HEK293 (cell line): ENCODE results near the gene SYNDIG1.

Experiments used
- CTCF ChIA-PET: fragments of 350-600 bp; formaldehyde crosslinking; extraction: SDS; loops from one replicate; lab custom pipeline; 2021; ENCODE audit warnings: antibody characterized with exemption; lab: Yijun Ruan, JAX
- POLR2A ChIA-PET: fragments of 300-600 bp; formaldehyde crosslinking; extraction: SDS; loops from one replicate; lab custom pipeline; 2020; ENCODE audit warnings: antibody characterized with exemption, inconsistent platforms; lab: Yijun Ruan, JAX
- H3K27ac ChIP-seq: fragments of 200-500 bp; sonication (Bioruptor generic); 2 replicates; pipeline ENCODE4 v1.5.1; 2014; ENCODE audit warnings: low read depth, low read length, control low read depth, inconsistent platforms; ENCODE audit errors: extremely low read depth
- H3K36me3 ChIP-seq, 2 experiments: fragments of 200-500 bp in 1 of 2; sonication (Bioruptor generic) in 1 of 2; 1 replicate in 1 of 2; 2 replicates in 1 of 2; pipeline ENCODE4 v1.5.1; 2014 to 2017; ENCODE audit warnings: inconsistent platforms in 2 of 2, low read length in 2 of 2; ENCODE audit not compliant: control insufficient read depth in 2 of 2, insufficient read depth in 1 of 2
- H3K4me1 ChIP-seq: fragments of 200-500 bp; sonication (Bioruptor generic); 2 replicates; pipeline ENCODE4 v1.5.1; 2014; ENCODE audit warnings: mild to moderate bottlenecking, low read length, inconsistent platforms; ENCODE audit not compliant: control insufficient read depth, insufficient read depth
- H3K4me3 ChIP-seq: 2 replicates; pipeline ENCODE4 v1.5.1; 2011; ENCODE audit warnings: low read depth, mild to moderate bottlenecking, control low read depth, low read length, moderate library complexity
- H3K9me3 ChIP-seq: fragments of 200-500 bp; sonication (Bioruptor generic); 2 replicates; pipeline ENCODE4 v1.5.1; 2014; ENCODE audit warnings: low read depth, low read length, inconsistent platforms; ENCODE audit not compliant: control insufficient read depth, insufficient read depth
- BCL6B ChIP-seq: fragments of 450-650 bp; formaldehyde crosslinking; IDR thresholded peaks from 2 replicates; pipeline ENCODE4 v1.5.1; 2017; ENCODE audit warnings: missing biosample characterization, missing genetic modification characterization
- HOXD13 ChIP-seq: sonication (generic); formaldehyde crosslinking; IDR thresholded peaks from 2 replicates; pipeline ENCODE4 v1.8.0; 2022; ENCODE audit warnings: missing genetic modification reagents, borderline replicate concordance
- KLF1 ChIP-seq: fragments of 450-650 bp; formaldehyde crosslinking; IDR thresholded peaks from 2 replicates; pipeline ENCODE4 v1.5.1; 2016; ENCODE audit warnings: missing biosample characterization, missing genetic modification characterization
- KLF9 ChIP-seq: fragments of 450-650 bp; formaldehyde crosslinking; IDR thresholded peaks from 2 replicates; pipeline ENCODE4 v1.5.1; 2016; ENCODE audit warnings: missing biosample characterization, missing genetic modification characterization, low read depth
- SP7 ChIP-seq: fragments of 450-650 bp; formaldehyde crosslinking; IDR thresholded peaks from 2 replicates; pipeline ENCODE4 v1.5.1; 2016; ENCODE audit warnings: missing biosample characterization, missing genetic modification characterization
- ZBTB1 ChIP-seq: fragments of 450-650 bp; formaldehyde crosslinking; IDR thresholded peaks from 2 replicates; pipeline ENCODE4 v1.5.1; 2016; ENCODE audit warnings: missing biosample characterization, missing genetic modification characterization
- ZBTB21 ChIP-seq: fragments of 450-650 bp; formaldehyde crosslinking; IDR thresholded peaks from 2 replicates; pipeline ENCODE4 v1.5.1; 2017; ENCODE audit warnings: missing biosample characterization, missing genetic modification characterization
- ZNF132 ChIP-seq: fragments of 450-650 bp; formaldehyde crosslinking; IDR thresholded peaks from 2 replicates; pipeline ENCODE4 v1.5.1; 2017; ENCODE audit warnings: missing biosample characterization, missing genetic modification characterization, borderline replicate concordance
- ZNF169 ChIP-seq: fragments of 450-650 bp; formaldehyde crosslinking; IDR thresholded peaks from 2 replicates; pipeline ENCODE4 v1.5.1; 2016; ENCODE audit warnings: missing biosample characterization, missing genetic modification characterization
- ZNF19 ChIP-seq: fragments of 450-650 bp; formaldehyde crosslinking; IDR thresholded peaks from 2 replicates; pipeline ENCODE4; 2016; ENCODE audit warnings: missing biosample characterization, missing genetic modification characterization, low read depth
- ZNF335 ChIP-seq: fragments of 450-650 bp; formaldehyde crosslinking; conservative IDR thresholded peaks from 2 replicates; pipeline ENCODE4 v1.5.1; 2016; ENCODE audit warnings: missing biosample characterization, missing genetic modification characterization
- ZNF530 ChIP-seq: fragments of 450-650 bp; formaldehyde crosslinking; IDR thresholded peaks from 2 replicates; pipeline ENCODE4 v1.5.1; 2016; ENCODE audit warnings: low read depth, missing biosample characterization, missing genetic modification characterization
- ZNF548 ChIP-seq: fragments of 450-650 bp; formaldehyde crosslinking; IDR thresholded peaks from 2 replicates; pipeline ENCODE4 v1.5.1; 2016; ENCODE audit warnings: missing biosample characterization, missing genetic modification characterization
- ZNF623 ChIP-seq: fragments of 450-650 bp; formaldehyde crosslinking; IDR thresholded peaks from 2 replicates; pipeline ENCODE4 v1.5.1; 2016; ENCODE audit warnings: missing biosample characterization, missing genetic modification characterization
- ZNF658 ChIP-seq: fragments of 450-650 bp; formaldehyde crosslinking; IDR thresholded peaks from 2 replicates; pipeline ENCODE4; 2016; ENCODE audit warnings: missing biosample characterization, missing genetic modification characterization
- ZNF701 ChIP-seq: fragments of 450-650 bp; formaldehyde crosslinking; IDR thresholded peaks from 2 replicates; pipeline ENCODE4 v1.5.1; 2016; ENCODE audit warnings: missing biosample characterization, missing genetic modification characterization
- ZNF785 ChIP-seq: fragments of 450-650 bp; formaldehyde crosslinking; IDR thresholded peaks from 2 replicates; pipeline ENCODE4 v1.5.1; 2016; ENCODE audit warnings: missing biosample characterization, missing genetic modification characterization
- ZSCAN4 ChIP-seq: fragments of 450-650 bp; formaldehyde crosslinking; IDR thresholded peaks from 2 replicates; pipeline ENCODE4 v1.5.1; 2017; ENCODE audit warnings: missing biosample characterization, missing genetic modification characterization
- TF ChIP-seq, protein P1 (sequence below): fragments of 450-650 bp; formaldehyde crosslinking; IDR thresholded peaks from 2 replicates; pipeline ENCODE4; 2016; ENCODE audit warnings: missing biosample characterization, missing genetic modification characterization
- TF ChIP-seq, protein P2 (sequence below): fragments of 450-650 bp; formaldehyde crosslinking; IDR thresholded peaks from 2 replicates; pipeline ENCODE4 v1.5.1; 2016; ENCODE audit warnings: missing biosample characterization, missing genetic modification characterization
- TF ChIP-seq, protein P3 (sequence below): fragments of 450-650 bp; formaldehyde crosslinking; IDR thresholded peaks from 2 replicates; pipeline ENCODE4 v1.5.1; 2017; ENCODE audit warnings: missing biosample characterization, missing genetic modification characterization

The SYNDIG1 gene

DNA sequence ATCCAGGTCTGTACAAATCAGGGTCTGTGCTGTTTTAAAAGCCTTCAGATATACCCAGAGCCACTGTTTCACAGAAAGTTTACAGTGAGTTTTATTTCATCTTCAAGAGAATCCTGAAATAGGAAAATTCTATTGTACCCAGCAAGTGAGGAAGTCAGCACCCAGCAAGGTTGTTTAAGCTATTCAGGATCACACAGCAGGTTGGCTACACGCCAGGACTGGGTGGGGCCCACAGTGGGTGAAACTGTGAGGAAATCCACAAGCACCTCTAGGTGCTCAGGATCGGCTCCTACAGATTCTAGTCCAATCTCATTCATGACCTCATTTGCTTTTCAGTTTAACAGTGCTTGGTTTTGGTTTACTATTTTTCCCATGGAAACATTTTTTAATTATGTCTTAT is 128.9 kb downstream of the SYNDIG1 start (continued):
- TF ChIP-seq HOXD13 (CRISPR knock-in tag), result no peak
- no peak for TF ChIP-seq KLF9 (tag by site-specific recombination)
- TF ChIP-seq, all 188 proteins: peak for 0

GRCh38 chr20:24598996-24599395 is 129.6 kb downstream of the SYNDIG1 start:
- CTCF ChIA-PET, result no interaction called here
- TF ChIP-seq ZNF530 (tag by site-specific recombination), result no peak
- POLR2A ChIA-PET, result no interaction called here
- Histone ChIP-seq H3K4me3 (no peak overlapping the region), H3K4me1 (no peaks in the 10 kb centered on the region), H3K27ac (no peak overlapping the region), H3K9me3 (no peaks in the 10 kb centered on the region), H3K36me3 (no peaks in the 10 kb centered on the region)

- Histone ChIP-seq H3K4me1 (no peaks in the 10 kb centered on the region), H3K27ac (no peak overlapping the region), H3K4me3 (no peak overlapping the region), H3K36me3 (no peaks in the 10 kb centered on the region), H3K9me3 (no peaks in the 10 kb centered on the region)
- POLR2A ChIA-PET, result no interaction called here
- CTCF ChIA-PET, result interaction anchor here (0.7 to 1.2 kb wide), 3 partner anchors 8 to 70 kb away, joined by 3 to 5 read pairs (median 3); no protein-coding TSS in a partner anchor
- TF ChIP-seq, protein P1, sequence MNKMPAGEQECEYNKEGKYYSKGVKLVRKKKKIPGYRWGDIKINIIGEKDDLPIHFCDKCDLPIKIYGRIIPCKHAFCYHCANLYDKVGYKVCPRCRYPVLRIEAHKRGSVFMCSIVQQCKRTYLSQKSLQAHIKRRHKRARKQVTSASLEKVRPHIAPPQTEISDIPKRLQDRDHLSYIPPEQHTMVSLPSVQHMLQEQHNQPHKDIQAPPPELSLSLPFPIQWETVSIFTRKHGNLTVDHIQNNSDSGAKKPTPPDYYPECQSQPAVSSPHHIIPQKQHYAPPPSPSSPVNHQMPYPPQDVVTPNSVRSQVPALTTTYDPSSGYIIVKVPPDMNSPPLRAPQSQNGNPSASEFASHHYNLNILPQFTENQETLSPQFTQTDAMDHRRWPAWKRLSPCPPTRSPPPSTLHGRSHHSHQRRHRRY (tag by site-specific recombination), result no peak
Observed at GRCh38 chr20:24600012-24600411, 130.6 kb downstream of the SYNDIG1 start.

- TF ChIP-seq ZNF658, result no peak
- TF ChIP-seq SP7 (tag by site-specific recombination), result no peak
- no peak for TF ChIP-seq ZSCAN4
- TF ChIP-seq ZNF19 (tag by site-specific recombination), result no peak
- TF ChIP-seq ZBTB1 (tag by site-specific recombination), result no peak
- TF ChIP-seq, protein P2, sequence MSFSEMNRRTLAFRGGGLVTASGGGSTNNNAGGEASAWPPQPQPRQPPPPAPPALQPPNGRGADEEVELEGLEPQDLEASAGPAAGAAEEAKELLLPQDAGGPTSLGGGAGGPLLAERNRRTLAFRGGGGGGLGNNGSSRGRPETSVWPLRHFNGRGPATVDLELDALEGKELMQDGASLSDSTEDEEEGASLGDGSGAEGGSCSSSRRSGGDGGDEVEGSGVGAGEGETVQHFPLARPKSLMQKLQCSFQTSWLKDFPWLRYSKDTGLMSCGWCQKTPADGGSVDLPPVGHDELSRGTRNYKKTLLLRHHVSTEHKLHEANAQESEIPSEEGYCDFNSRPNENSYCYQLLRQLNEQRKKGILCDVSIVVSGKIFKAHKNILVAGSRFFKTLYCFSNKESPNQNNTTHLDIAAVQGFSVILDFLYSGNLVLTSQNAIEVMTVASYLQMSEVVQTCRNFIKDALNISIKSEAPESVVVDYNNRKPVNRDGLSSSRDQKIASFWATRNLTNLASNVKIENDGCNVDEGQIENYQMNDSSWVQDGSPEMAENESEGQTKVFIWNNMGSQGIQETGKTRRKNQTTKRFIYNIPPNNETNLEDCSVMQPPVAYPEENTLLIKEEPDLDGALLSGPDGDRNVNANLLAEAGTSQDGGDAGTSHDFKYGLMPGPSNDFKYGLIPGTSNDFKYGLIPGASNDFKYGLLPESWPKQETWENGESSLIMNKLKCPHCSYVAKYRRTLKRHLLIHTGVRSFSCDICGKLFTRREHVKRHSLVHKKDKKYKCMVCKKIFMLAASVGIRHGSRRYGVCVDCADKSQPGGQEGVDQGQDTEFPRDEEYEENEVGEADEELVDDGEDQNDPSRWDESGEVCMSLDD (tag by site-specific recombination), result no peak
- no peak for TF ChIP-seq BCL6B (tag by site-specific recombination)
- no peak for TF ChIP-seq ZNF623 (tag by site-specific recombination)
- no peak for TF ChIP-seq KLF1 (tag by site-specific recombination)
- no peak for TF ChIP-seq ZNF785 (tag by site-specific recombination)
- TF ChIP-seq ZNF169 (tag by site-specific recombination), result no peak
- TF ChIP-seq ZNF701 (tag by site-specific recombination), result no peak
- no peak for TF ChIP-seq ZNF132 (tag by site-specific recombination)
- no peak for TF ChIP-seq ZNF335 (tag by site-specific recombination)
- TF ChIP-seq ZBTB21 (tag by site-specific recombination), result no peak
- TF ChIP-seq ZNF548, result no peak
- TF ChIP-seq, protein P3, sequence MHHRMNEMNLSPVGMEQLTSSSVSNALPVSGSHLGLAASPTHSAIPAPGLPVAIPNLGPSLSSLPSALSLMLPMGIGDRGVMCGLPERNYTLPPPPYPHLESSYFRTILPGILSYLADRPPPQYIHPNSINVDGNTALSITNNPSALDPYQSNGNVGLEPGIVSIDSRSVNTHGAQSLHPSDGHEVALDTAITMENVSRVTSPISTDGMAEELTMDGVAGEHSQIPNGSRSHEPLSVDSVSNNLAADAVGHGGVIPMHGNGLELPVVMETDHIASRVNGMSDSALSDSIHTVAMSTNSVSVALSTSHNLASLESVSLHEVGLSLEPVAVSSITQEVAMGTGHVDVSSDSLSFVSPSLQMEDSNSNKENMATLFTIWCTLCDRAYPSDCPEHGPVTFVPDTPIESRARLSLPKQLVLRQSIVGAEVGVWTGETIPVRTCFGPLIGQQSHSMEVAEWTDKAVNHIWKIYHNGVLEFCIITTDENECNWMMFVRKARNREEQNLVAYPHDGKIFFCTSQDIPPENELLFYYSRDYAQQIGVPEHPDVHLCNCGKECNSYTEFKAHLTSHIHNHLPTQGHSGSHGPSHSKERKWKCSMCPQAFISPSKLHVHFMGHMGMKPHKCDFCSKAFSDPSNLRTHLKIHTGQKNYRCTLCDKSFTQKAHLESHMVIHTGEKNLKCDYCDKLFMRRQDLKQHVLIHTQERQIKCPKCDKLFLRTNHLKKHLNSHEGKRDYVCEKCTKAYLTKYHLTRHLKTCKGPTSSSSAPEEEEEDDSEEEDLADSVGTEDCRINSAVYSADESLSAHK (tag by site-specific recombination), result no peak
- TF ChIP-seq, all 188 proteins: peak for 0
- POLR2A ChIA-PET, result no interaction called here
- Histone ChIP-seq H3K4me1 (no peaks in the 10 kb centered on the region), H3K4me3 (no peak overlapping the region), H3K27ac (no peak overlapping the region), H3K36me3 (no peaks in the 10 kb centered on the region), H3K9me3 (no peaks in the 10 kb centered on the region)
- CTCF ChIA-PET, result no interaction called here
Observed at GRCh38 chr20:24603454-24603853, 134.0 kb downstream of the SYNDIG1 start.
